ENCODE results near the gene ALG6. TPM values are rescaled to one million over a fixed set of nuclear protein-coding genes. Genes with fewer than 3 reads are reported as not detected.

The ALG6 gene
- total RNA-seq, result 8.3 and 9.4 TPM in 2 replicates

GRCh38 chr1:63367215-63368103, at the start of gene ALG6:
TSS of gene ALG6 (plus strand) at chr1:63367627. CDS start at chr1:63370978, 3,351 bp downstream.

GRCh38 chr1:63322114-63322943, 45.1 kb upstream of the ALG6 start, which contains the start of gene FOXD3:
TSS of gene FOXD3 (plus strand) at chr1:63322567. CDS start at chr1:63323059, 492 bp downstream.

Other genes starting within 250 kb of the ALG6 start
- gene FOXD3, start 45.1 kb upstream of the ALG6 start, total RNA-seq, result not detected in 2 replicates
- gene ITGB3BP, start 155.6 kb downstream of the ALG6 start, total RNA-seq, result 11.0 and 20.6 TPM in 2 replicates
- 4.1 and 4.7 TPM in 2 replicates for gene EFCAB7, start 155.9 kb downstream of the ALG6 start, total RNA-seq
- gene PGM1, start 225.8 kb downstream of the ALG6 start, total RNA-seq, result 119 and 133 TPM in 2 replicates

All from cardiac atrium fibroblast (primary cell).